GM12891 (cell line): ENCODE results near the gene IP6K2.
"Not testable (repeated sequence)": the region's sequence is repeated elsewhere in the genome, so short reads cannot be mapped to it uniquely, and the experiment has no call there.

ENCODE experiments used
- DNase-seq: peaks from one replicate; pipeline ENCODE4 v3.0.0; 2011; ENCODE audit warnings: low spot score; ENCODE audit not compliant: insufficient read length
- FAIRE-seq: peaks from 2 replicates; lab custom pipeline; 2011; peaks lifted over from hg19 to GRCh38; lab: Jason Lieb, UNC
- PAX5 ChIP-seq: IDR thresholded peaks from 2 replicates; pipeline ENCODE4 v1.6.1; 2011; ENCODE audit warnings: low read length, moderate library complexity, mild to moderate bottlenecking; ENCODE audit not compliant: insufficient read depth, severe bottlenecking
- POLR2A ChIP-seq: IDR thresholded peaks from 2 replicates; pipeline ENCODE4 v1.6.1; 2011; ENCODE audit warnings: low read depth, low read length, control low read depth
- POLR2AphosphoS5 ChIP-seq: IDR thresholded peaks from 2 replicates; pipeline ENCODE4 v1.6.1; 2011; ENCODE audit warnings: low read depth, low read length, control low read depth
- POU2F2 ChIP-seq: IDR thresholded peaks from 2 replicates; pipeline ENCODE4 v1.6.1; 2011; ENCODE audit warnings: low read depth, mild to moderate bottlenecking, control low read depth, low read length, moderate library complexity
- SPI1 ChIP-seq: IDR thresholded peaks from 2 replicates; pipeline ENCODE4 v1.6.1; 2011; ENCODE audit warnings: low read depth, low read length, control low read depth
- TAF1 ChIP-seq: IDR thresholded peaks from 2 replicates; pipeline ENCODE4 v1.6.1; 2011; ENCODE audit warnings: low read depth, low read length, control low read depth

The IP6K2 gene

DNA sequence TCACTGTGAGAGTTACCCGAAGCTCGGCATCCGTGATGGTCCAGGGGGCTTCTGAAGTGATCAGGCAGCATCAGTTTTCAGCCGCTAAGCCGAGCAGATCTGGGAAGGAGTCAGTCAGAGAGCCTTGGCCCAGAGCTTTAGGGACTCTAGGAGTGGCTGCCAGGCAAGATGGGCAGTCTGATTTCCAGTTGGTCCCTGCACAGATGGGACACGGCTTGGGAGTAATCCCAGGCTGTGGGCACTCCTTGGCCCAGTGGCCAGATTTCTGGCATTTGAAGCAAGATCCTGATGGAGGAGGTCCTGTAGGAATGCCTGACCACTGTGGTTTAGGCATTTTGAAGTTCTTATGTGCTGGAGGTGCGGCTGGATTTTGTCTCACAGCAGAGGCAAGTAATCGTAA lies 10.5 kb upstream of the IP6K2 start:
- FAIRE-seq: no peak
- TF ChIP-seq PAX5: no peak
- TF ChIP-seq POU2F2: no peak
- no peak for TF ChIP-seq SPI1
- TF ChIP-seq POLR2AphosphoS5: no peak
- TF ChIP-seq TAF1: no peak
- TF ChIP-seq POLR2A: no peak
- DNase-seq: no peak

DNA sequence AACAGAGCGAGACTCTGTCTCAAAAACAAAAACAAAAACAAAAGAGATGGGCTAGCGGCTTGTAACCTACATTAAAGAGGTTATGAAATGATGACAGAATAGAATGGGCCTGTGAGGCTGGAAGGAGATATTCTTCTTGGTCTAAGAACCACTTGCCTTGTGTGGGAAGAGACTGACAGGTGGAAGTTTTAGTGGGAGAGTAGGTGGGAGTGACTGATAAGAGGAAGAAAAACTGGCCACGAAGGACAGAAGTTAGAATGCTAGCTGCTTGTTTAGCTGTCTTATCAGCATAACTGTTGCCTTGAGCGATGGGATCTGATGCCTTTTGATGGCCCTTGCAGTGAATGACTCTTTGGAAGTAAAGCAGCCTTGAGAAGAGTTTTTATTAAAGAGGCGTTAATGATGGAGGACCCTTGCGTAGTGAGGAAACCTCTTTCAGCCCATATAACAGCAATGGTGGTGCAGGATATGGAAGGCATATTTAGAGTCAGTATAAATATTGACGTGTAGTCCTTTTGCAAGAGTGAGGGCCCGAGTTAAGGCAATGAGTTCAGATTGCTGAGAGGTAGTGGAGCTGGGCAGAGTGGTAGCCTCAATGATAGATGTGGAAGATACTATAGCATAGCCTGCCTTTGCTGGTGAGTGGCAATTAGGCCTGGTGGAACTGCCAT lies 8.3 kb upstream of the IP6K2 start:
- DNase-seq: not testable (repeated sequence)

DNA sequence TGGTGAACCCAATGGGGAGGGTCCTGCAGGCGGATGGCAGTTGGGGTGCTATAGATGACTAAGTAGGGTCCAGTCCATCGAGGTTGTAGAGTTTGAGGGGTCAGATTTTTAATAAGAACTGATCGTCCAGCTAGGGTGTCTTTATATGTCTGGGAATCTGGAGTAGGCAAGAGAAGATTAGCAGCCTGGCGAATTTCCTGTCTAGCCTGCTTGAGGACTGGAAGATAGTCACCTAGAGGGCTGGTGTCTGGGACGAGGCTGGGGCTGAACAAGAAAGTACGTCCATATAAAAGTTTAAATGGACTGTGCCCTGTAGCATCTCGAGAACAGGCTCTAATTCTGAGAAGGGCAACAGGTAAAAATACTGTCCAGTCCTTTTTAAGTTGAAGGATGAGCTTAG lies 6.7 kb upstream of the IP6K2 start:
- FAIRE-seq: no peak
- TF ChIP-seq SPI1: no peak
- no peak for TF ChIP-seq PAX5
- TF ChIP-seq TAF1: no peak
- TF ChIP-seq POLR2AphosphoS5: no peak
- TF ChIP-seq POU2F2: no peak
- TF ChIP-seq POLR2A: no peak
- no peak for DNase-seq

More for the DNA sequence above, 8.3 kb upstream of the IP6K2 start:
- not testable (repeated sequence) for FAIRE-seq

DNA sequence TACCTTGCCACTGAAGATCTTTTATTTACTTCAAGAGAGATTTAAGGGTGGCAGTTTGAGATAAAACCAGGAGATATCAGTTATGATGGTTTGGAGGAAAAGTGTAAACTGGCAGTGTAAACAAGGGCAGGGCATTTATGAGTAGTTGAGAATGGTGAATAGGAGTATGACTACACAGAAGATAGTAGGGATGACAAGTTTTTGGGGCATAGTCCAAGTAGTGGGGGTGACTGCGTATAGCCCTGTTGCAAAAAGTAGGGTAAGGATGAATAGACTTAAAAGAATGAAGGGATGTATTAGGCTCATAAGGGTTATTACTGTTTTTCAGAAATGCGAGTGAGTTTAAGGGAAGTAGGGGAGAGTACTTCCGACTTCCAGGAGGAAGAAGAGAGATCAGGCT lies 6.3 kb upstream of the IP6K2 start:
- not testable (repeated sequence) for FAIRE-seq, DNase-seq

DNA sequence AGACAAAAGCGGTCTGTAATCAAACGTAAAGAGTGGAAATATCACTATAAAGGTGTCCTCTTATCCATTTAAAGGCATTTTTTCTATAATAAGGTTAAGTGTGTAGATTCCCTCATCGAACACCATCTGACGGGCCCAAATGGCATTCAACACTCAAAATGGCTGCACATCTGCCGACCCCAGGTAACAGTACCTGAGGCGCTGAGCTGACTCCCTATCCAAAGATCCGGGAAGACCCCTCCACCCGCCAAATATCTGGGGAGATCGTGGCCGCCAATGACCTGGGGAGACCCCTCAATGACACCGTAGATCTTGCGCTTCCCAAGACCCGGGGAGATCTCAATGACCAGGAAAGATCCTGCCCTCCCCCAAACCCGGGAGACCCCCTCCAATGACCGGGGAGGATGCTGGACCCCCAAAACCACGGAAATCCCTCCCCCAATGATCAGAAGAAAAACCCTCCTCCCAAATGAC lies 476 bp downstream of the IP6K2 start:
- no peak for DNase-seq
- FAIRE-seq: peak; percentile 45

DNA sequence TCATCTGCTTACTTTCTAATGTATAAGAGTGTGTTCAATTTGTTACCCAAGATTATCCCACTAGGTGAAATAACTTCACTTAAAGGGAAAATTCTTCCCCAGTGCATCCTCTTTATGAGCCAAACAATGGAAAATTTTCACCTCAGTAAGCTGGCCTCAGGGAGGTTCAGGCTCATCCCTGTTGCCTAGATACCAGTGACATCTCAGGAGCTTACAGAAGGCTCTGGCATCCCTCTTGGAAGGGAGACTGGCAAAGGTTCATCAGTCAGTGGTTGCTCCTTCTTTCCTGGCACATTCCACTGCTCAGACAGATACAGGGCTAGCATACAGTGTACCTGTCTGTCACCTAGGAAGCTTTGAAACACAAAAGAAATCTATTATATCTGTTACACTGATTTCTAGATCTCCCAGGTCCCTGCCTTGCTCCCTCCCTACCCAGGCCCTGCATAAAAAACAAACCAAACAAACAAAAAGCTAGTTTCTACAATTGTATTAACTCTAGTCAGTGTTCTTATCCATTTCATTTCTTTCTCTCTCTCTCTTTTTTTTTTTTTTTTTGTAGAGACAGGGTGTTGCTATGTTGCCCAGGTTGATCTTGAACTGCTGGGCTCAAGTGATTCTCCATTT lies 1.7 kb downstream of the IP6K2 start:
- FAIRE-seq (no peak), DNase-seq (no peak)
- TF ChIP-seq PAX5 (no peak), TAF1 (no peak), POLR2AphosphoS5 (no peak), SPI1 (no peak), POU2F2 (no peak), POLR2A (no peak)

More for the DNA sequence above, 476 bp downstream of the IP6K2 start:
- no peak for TF ChIP-seq POLR2A
- TF ChIP-seq POLR2AphosphoS5: no peak
- TF ChIP-seq PAX5: no peak
- no peak for TF ChIP-seq SPI1
- TF ChIP-seq POU2F2: no peak
- no peak for TF ChIP-seq TAF1

DNA sequence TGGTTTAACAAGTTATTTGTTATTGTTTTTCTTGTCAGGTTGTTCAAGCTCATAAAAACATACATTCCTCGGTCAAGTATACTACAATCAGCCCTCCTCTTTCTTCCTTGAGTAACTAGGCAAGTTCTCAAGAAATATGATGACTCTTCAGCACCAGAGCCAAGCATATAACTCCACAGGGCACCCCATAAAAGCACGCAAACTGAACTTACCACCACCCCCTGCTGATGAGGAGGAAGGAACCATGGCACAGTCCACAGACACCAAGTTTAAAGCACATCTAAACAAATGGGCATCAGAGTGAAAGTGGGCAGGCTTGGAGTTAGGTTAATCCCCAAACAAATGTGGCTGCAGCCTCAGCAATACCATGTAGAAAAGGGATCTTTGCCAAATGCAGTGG lies 5.3 kb downstream of the IP6K2 start:
- FAIRE-seq: no peak
- DNase-seq: no peak
- TF ChIP-seq POLR2AphosphoS5: no peak
- TF ChIP-seq POLR2A: no peak
- TF ChIP-seq SPI1: no peak
- no peak for TF ChIP-seq PAX5
- TF ChIP-seq TAF1: no peak
- no peak for TF ChIP-seq POU2F2

DNA sequence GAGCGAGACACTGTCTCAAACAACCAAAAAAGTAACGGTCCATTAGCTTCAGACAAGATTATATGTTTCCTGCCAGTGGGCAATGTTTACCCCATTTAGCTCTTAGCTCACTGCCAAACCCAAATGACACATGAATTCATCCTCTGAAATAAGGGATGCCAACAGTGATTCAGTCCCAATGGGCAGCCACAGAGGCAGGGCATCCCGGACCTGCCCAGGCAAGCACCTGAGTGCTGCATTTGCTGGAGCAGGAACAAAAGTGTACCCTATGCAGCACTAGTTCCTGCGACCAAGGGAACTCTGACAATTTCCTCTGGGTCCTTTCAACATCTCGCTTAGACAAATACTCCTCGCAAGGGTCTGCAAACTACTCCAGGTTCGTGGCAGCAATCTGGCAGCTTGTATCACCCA lies 8.0 kb downstream of the IP6K2 start:
- no peak for DNase-seq
- TF ChIP-seq PAX5: no peak
- no peak for TF ChIP-seq TAF1
- TF ChIP-seq POLR2A: no peak
- TF ChIP-seq SPI1: no peak
- TF ChIP-seq POLR2AphosphoS5: no peak
- peak; percentile 54 for FAIRE-seq

DNA sequence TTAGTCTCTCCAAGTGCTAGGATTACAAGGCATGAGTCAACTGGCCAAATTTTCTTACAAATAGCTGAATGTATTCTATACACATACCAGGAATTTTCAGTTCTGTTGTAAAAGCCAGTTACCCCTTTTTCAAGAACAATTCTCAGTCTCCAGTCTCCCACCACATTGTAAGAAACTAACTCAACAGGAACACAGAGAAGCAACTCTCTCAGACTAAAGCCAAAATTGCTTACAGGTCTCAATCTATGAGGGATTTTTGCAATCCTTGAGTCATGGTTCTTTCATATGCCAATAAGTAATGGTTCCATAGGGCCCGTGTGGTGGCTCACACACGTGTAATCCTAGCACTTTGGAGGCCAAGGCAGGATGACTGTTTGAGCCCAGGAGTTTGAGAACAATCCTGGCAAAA lies 8.5 kb downstream of the IP6K2 start:
- TF ChIP-seq SPI1 (no peak), PAX5 (no peak), TAF1 (no peak), POLR2A (no peak), POLR2AphosphoS5 (no peak), POU2F2 (no peak)
- DNase-seq (no peak), FAIRE-seq (no peak)

DNA sequence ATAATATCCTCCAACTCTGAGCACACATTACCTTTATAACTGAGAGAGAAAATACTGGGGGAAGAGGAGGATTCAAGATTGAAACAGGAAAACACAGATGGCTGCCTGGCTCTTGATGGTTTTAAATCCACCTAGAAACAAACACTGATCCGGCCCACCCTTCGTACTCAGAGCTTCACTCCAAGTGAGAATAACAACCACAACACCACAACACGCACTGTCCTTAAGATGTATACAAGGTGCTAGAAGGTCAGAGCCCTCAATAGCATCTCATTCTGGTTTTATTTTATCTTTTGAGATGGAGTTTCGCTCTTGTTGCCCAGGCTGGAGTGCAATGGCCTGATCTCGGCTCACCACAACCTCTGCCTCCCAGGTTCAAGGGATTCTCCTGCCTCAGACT lies 9.9 kb downstream of the IP6K2 start:
- no peak for FAIRE-seq
- TF ChIP-seq POLR2AphosphoS5 (no peak), TAF1 (no peak), SPI1 (no peak), POU2F2 (no peak), PAX5 (no peak), POLR2A (no peak)
- no peak for DNase-seq

DNA sequence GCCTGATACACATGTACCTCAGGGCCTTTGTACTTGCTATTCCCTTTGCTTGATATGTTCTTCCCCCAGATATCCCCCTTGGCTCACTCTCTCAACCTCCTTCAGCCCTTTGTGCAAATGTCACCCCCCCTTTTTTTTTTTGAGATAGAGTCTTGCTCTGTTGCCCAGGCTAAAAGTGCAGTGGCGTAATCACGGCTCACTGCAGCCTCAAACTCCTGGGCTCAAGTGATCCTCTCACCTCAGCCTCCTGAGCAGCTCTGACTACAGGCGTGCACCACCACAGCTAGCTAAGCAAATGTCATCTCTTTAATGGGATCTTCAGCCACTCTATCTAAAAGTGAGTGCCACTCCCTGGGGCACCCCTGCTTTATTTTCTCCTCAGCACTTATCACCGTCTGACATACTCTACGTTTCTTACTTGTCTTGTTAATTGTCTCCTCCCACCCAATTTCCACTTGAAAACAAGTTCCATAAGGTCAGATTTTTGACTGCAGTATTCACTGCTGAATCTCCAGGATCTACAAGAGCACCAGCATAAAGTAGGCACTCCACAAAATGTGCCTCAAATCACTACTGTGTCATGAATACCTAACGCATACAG lies 14.6 kb downstream of the IP6K2 start:
- FAIRE-seq (no peak), DNase-seq (no peak)
- no peak for TF ChIP-seq POLR2AphosphoS5
- no peak for TF ChIP-seq TAF1
- TF ChIP-seq POLR2A: no peak
- no peak for TF ChIP-seq POU2F2
- no peak for TF ChIP-seq PAX5
